Measurements from ENCODE around the gene SCG5. TPM values are rescaled to one million over a fixed set of nuclear protein-coding genes. Genes with fewer than 3 reads are reported as not detected.

SCG5 gene
- polyA plus RNA-seq, 3 donors from 2014 or later, result 0.45 TPM; not detected in 2

GRCh38 chr15:32649342-32649741 is 7.8 kb downstream of the SCG5 start:
- no peak for DNase-seq
- Mint-ChIP-seq H3K36me3 (no peaks in the 10 kb centered on the region), H3K4me1 (peaks cover 1 to 5% of the 10 kb centered on the region in 2 donors), H3K27ac (no peak overlapping the region), H3K4me3 (no peak overlapping the region), H3K27me3 (ENCODE audit: low read depth in 3 of 3) (peaks cover 0 to 2% (median 0%) of the 10 kb centered on the region in 3 donors), H3K9me3 (no peaks in the 10 kb centered on the region)

GRCh38 chr15:32651229-32651837 is 9.8 kb downstream of the SCG5 start:
- no peak overlapping the region for H3K27ac Mint-ChIP-seq
- peaks cover 1 to 5% of the 10 kb centered on the region in 2 donors for H3K4me1 Mint-ChIP-seq
- H3K27me3 Mint-ChIP-seq (ENCODE audit: low read depth in 3 of 3), result peaks cover 0 to 2% (median 0%) of the 10 kb centered on the region in 3 donors

GRCh38 chr15:32652178-32652577 is 10.7 kb downstream of the SCG5 start:
- peaks cover 0 to 2% (median 0%) of the 10 kb centered on the region in 3 donors for H3K27me3 Mint-ChIP-seq (ENCODE audit: low read depth in 3 of 3)
- H3K9me3 Mint-ChIP-seq, result no peaks in the 10 kb centered on the region
- peaks cover 2 to 7% of the 10 kb centered on the region in 2 donors for H3K4me1 Mint-ChIP-seq
- DNase-seq, result no peak
- no peak overlapping the region for H3K4me3 Mint-ChIP-seq
- H3K36me3 Mint-ChIP-seq, result no peaks in the 10 kb centered on the region
- peak overlapping the region in 2 of 6 donors; percentile 13 to 15 for H3K27ac Mint-ChIP-seq

More at GRCh38 chr15:32651229-32651837, 9.8 kb downstream of the SCG5 start:
- Mint-ChIP-seq H3K36me3 (no peaks in the 10 kb centered on the region), H3K9me3 (no peaks in the 10 kb centered on the region), H3K4me3 (no peak overlapping the region)
- DNase-seq, result peak; percentile 26 to 40 (median 30)

GRCh38 chr15:32656091-32656490 is 14.6 kb downstream of the SCG5 start:
- no peaks in the 10 kb centered on the region for H3K36me3 Mint-ChIP-seq
- H3K4me1 Mint-ChIP-seq, result peaks cover 7 to 14% of the 10 kb centered on the region in 2 donors
- no peak for DNase-seq
- H3K9me3 Mint-ChIP-seq, result no peaks in the 10 kb centered on the region
- no peak overlapping the region for H3K4me3 Mint-ChIP-seq
- H3K27me3 Mint-ChIP-seq (ENCODE audit: low read depth in 3 of 3), result peaks cover 0 to 2% (median 2%) of the 10 kb centered on the region in 3 donors
- no peak overlapping the region for H3K27ac Mint-ChIP-seq

- Mint-ChIP-seq H3K27me3 (ENCODE audit: low read depth in 3 of 3) (peaks cover 0 to 2% (median 2%) of the 10 kb centered on the region in 3 donors), H3K4me1 (peaks cover 6 to 11% of the 10 kb centered on the region in 2 donors), H3K9me3 (no peaks in the 10 kb centered on the region), H3K27ac (peak overlapping the region in 1 of 6 donors; percentile 46), H3K36me3 (no peaks in the 10 kb centered on the region), H3K4me3 (no peak overlapping the region)
- no peak for DNase-seq
Measured at GRCh38 chr15:32656496-32656895, 15.0 kb downstream of the SCG5 start.

- peaks cover 6 to 11% of the 10 kb centered on the region in 2 donors for H3K4me1 Mint-ChIP-seq
- H3K4me3 Mint-ChIP-seq, result peak overlapping the region in 1 of 5 donors; percentile 12
- peak overlapping the region in 2 of 6 donors; percentile 7 to 59 for H3K27ac Mint-ChIP-seq
- no peaks in the 10 kb centered on the region for H3K36me3 Mint-ChIP-seq
- H3K9me3 Mint-ChIP-seq, result no peaks in the 10 kb centered on the region
- peaks cover 0 to 2% (median 2%) of the 10 kb centered on the region in 3 donors for H3K27me3 Mint-ChIP-seq (ENCODE audit: low read depth in 3 of 3)
- peak in 2 of 3 donors; percentile 4 to 9 for DNase-seq
Measured at GRCh38 chr15:32657198-32657883, 15.8 kb downstream of the SCG5 start.

- peak overlapping the region in 1 of 6 donors; percentile 13 for H3K27ac Mint-ChIP-seq
- peaks cover 0 to 2% (median 2%) of the 10 kb centered on the region in 3 donors for H3K27me3 Mint-ChIP-seq (ENCODE audit: low read depth in 3 of 3)
- no peaks in the 10 kb centered on the region for H3K9me3 Mint-ChIP-seq
- H3K36me3 Mint-ChIP-seq, result no peaks in the 10 kb centered on the region
- no peak for DNase-seq
- H3K4me3 Mint-ChIP-seq, result no peak overlapping the region
- H3K4me1 Mint-ChIP-seq, result peaks cover 10 to 17% of the 10 kb centered on the region in 2 donors
Measured at GRCh38 chr15:32657941-32658340, 16.4 kb downstream of the SCG5 start.

- H3K4me3 Mint-ChIP-seq, result no peak overlapping the region
- H3K27me3 Mint-ChIP-seq (ENCODE audit: low read depth in 3 of 3), result peaks cover 0 to 2% (median 0%) of the 10 kb centered on the region in 3 donors
- DNase-seq, result no peak
- H3K9me3 Mint-ChIP-seq, result no peaks in the 10 kb centered on the region
- peak overlapping the region in 1 of 6 donors; percentile 55 for H3K27ac Mint-ChIP-seq
- H3K36me3 Mint-ChIP-seq, result no peaks in the 10 kb centered on the region
- peaks cover 10 to 17% of the 10 kb centered on the region in 2 donors for H3K4me1 Mint-ChIP-seq
Measured at GRCh38 chr15:32659340-32660155, 18.0 kb downstream of the SCG5 start.

GRCh38 chr15:32663671-32664070 is 22.2 kb downstream of the SCG5 start:
- Mint-ChIP-seq H3K4me3 (no peak overlapping the region), H3K27me3 (ENCODE audit: low read depth in 3 of 3) (peaks cover 0 to 2% (median 0%) of the 10 kb centered on the region in 3 donors), H3K27ac (no peak overlapping the region), H3K9me3 (no peaks in the 10 kb centered on the region), H3K36me3 (no peaks in the 10 kb centered on the region), H3K4me1 (peaks cover 4 to 8% of the 10 kb centered on the region in 2 donors)
- DNase-seq, result no peak

GRCh38 chr15:32664796-32665195 is 23.3 kb downstream of the SCG5 start:
- H3K27ac Mint-ChIP-seq, result no peak overlapping the region

GRCh38 chr15:32667321-32667720 is 25.8 kb downstream of the SCG5 start:
- H3K4me1 Mint-ChIP-seq, result peaks cover 4 to 7% of the 10 kb centered on the region in 2 donors
- H3K36me3 Mint-ChIP-seq, result no peaks in the 10 kb centered on the region
- no peak overlapping the region for H3K27ac Mint-ChIP-seq
- H3K9me3 Mint-ChIP-seq, result no peaks in the 10 kb centered on the region
- no peaks in the 10 kb centered on the region for H3K27me3 Mint-ChIP-seq (ENCODE audit: low read depth in 3 of 3)
- no peak for DNase-seq
- H3K4me3 Mint-ChIP-seq, result no peak overlapping the region

More at GRCh38 chr15:32664796-32665195, 23.3 kb downstream of the SCG5 start:
- H3K36me3 Mint-ChIP-seq, result no peaks in the 10 kb centered on the region
- H3K27me3 Mint-ChIP-seq (ENCODE audit: low read depth in 3 of 3), result peaks cover 0 to 2% (median 0%) of the 10 kb centered on the region in 3 donors
- no peak for DNase-seq
- H3K4me1 Mint-ChIP-seq, result peaks cover 4 to 8% of the 10 kb centered on the region in 2 donors
- no peak overlapping the region for H3K4me3 Mint-ChIP-seq
- H3K9me3 Mint-ChIP-seq, result no peaks in the 10 kb centered on the region

GRCh38 chr15:32668942-32669341 is 27.4 kb downstream of the SCG5 start:
- no peaks in the 10 kb centered on the region for H3K36me3 Mint-ChIP-seq
- no peak for DNase-seq
- H3K4me1 Mint-ChIP-seq, result no peaks in the 10 kb centered on the region
- no peak overlapping the region for H3K27ac Mint-ChIP-seq
- H3K9me3 Mint-ChIP-seq, result no peaks in the 10 kb centered on the region
- H3K4me3 Mint-ChIP-seq, result no peak overlapping the region
- no peaks in the 10 kb centered on the region for H3K27me3 Mint-ChIP-seq (ENCODE audit: low read depth in 3 of 3)

- H3K4me1 Mint-ChIP-seq, result no peaks in the 10 kb centered on the region
- no peaks in the 10 kb centered on the region for H3K9me3 Mint-ChIP-seq
- no peaks in the 10 kb centered on the region for H3K36me3 Mint-ChIP-seq
- H3K27ac Mint-ChIP-seq, result no peak overlapping the region
- H3K27me3 Mint-ChIP-seq (ENCODE audit: low read depth in 3 of 3), result no peaks in the 10 kb centered on the region
- no peak overlapping the region for H3K4me3 Mint-ChIP-seq
- DNase-seq, result no peak
Measured at GRCh38 chr15:32669896-32670611, 28.5 kb downstream of the SCG5 start.
